Midbrain (tissue), 1 donor: ENCODE measurements around the gene EEF1A1.

Experiments used
- DNase-seq: peaks from one replicate; lab custom pipeline; 2025; lab: John Stamatoyannopoulos, UW

The EEF1A1 gene

GRCh38 chr6:73505142-73505541 is 15.7 kb downstream of the EEF1A1 start:
- DNase-seq = no peak

GRCh38 chr6:73504160-73504559 is 16.7 kb downstream of the EEF1A1 start:
- no peak for DNase-seq

GRCh38 chr6:73503027-73503772 is 17.6 kb downstream of the EEF1A1 start:
- DNase-seq = no peak

- no peak for DNase-seq
Observed at GRCh38 chr6:73497915-73498314, 22.9 kb downstream of the EEF1A1 start.

GRCh38 chr6:73491377-73491776 is 29.5 kb downstream of the EEF1A1 start:
- DNase-seq = no peak

GRCh38 chr6:73487473-73487872 is 33.4 kb downstream of the EEF1A1 start:
- DNase-seq = no peak

- no peak for DNase-seq
Observed at GRCh38 chr6:73484438-73484837, 36.4 kb downstream of the EEF1A1 start.

- DNase-seq = no peak
Observed at GRCh38 chr6:73481969-73482368, 38.9 kb downstream of the EEF1A1 start.

- no peak for DNase-seq
Observed at GRCh38 chr6:73477407-73477806, 43.4 kb downstream of the EEF1A1 start.

GRCh38 chr6:73476723-73477122 is 44.1 kb downstream of the EEF1A1 start:
- DNase-seq = no peak

GRCh38 chr6:73471686-73472290 is 49.0 kb downstream of the EEF1A1 start:
- no peak for DNase-seq
